NCI-H510A treated with DMSO at 0.1 percent for 48 hours (cell line): ENCODE measurements around the gene MLST8.

Experiments
- DNase-seq: peaks from one replicate; lab custom pipeline; 2025; lab: John Stamatoyannopoulos, UW

Gene MLST8, protein sequence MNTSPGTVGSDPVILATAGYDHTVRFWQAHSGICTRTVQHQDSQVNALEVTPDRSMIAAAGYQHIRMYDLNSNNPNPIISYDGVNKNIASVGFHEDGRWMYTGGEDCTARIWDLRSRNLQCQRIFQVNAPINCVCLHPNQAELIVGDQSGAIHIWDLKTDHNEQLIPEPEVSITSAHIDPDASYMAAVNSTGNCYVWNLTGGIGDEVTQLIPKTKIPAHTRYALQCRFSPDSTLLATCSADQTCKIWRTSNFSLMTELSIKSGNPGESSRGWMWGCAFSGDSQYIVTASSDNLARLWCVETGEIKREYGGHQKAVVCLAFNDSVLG

DNA sequence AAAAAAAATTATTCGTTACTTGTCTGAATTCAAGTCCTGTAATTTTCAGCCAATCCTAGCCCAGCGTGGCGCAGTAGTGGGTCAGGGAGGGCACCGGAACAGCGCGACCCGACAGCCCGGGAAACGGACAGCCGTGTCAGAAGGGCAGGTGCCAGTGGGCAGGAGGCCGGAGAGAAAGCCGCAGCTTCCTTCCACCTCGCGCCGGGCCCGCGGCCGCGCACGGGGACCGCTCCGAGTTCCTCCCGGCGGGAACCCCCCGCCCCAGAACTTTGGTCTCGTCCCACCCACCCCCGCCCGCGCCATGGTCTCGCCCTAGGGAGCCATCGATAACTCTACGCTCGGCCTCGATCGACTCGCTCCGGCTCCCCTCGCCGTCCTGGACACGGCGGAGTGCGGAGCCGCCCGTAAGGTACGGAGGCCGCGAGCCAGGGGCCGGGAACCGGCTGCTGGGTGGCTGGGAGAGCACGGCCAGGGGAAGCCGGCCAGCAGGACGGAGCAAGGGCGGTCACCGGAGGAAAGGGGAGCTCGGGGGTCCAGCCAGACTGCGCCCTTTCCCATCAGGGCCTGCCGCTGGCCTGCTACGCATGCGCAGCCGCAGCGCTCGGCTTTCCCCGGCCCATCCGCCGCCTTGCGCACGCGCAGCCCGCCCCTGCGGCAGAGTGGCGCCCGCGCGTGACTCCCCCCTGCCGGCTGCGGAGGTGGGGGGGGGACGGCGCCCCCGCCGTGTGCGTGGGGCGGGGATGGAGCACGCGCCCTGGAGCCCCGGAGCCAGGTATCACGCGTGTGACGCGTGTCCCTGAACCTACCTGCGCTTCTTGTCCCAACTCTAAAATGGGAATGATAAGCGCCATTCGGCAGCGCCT lies at the start of gene MLST8:
Gene MLST8 (plus strand): TSS at position 351 of the 863 bp plus-strand sequence. CDS start 632 bp downstream, outside the sequence.
- DNase-seq: peak; percentile 64

DNA sequence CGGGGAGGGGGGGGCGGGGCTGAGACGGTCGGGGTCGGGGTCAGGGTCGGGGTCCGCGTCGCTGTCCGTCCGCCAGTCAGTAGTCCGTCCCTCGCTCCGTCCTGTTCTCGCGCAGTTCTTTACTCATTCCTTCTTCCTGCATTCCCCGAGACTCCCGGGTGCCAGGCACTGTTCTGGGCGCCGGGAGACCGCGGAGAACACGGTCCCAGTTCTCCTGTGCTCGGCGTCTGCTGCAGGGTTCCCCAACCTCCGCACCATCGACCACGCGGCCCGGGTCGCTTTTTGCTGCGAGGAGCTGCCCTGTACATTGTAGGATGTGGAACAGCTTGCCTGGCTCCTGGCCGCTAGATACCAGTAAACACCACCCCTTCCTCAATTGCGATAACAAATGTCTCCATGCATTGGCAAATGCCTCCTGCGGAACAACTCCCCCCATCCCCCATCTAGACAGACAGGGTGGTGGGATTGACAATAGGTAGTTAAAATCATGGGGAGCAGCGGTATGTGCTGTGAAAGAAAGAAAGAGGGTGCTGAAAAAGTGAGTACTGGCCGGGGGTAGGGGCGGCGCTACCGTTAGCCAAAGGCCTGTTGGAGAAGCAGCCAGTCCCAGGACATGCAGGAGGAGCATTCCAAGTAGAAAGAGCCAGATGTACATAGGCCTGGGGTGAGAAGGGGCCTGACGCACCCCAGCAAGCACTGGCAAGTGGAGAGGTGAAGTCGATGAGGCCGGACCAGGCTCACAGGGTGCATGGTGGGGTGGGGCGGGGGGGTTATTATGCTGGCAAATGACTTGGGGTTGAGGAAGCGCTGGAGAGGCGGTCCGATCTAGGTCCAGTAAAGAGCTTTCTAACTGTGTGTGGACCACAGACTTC lies 49.0 kb upstream of the MLST8 start:
- no peak for DNase-seq

DNA sequence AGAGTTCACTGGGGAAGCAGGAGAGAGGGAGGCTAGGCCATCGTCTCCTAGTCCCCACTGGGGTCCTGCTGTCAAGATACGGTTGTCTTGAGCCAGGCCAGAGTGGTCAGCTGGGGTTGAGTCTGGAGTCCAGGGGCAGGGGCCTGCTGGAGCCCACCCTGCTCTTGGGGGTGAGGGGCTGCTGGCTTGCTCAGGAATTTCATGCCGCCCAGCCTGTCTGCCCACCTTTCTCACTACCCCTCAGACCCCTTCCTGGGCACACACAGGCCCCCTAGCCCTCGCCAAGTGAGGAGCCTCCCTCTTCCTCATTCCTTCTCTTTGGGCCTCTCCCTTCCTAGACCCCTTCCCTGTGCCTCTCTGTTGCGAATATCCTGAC lies 48.4 kb upstream of the MLST8 start:
- DNase-seq: no peak

DNA sequence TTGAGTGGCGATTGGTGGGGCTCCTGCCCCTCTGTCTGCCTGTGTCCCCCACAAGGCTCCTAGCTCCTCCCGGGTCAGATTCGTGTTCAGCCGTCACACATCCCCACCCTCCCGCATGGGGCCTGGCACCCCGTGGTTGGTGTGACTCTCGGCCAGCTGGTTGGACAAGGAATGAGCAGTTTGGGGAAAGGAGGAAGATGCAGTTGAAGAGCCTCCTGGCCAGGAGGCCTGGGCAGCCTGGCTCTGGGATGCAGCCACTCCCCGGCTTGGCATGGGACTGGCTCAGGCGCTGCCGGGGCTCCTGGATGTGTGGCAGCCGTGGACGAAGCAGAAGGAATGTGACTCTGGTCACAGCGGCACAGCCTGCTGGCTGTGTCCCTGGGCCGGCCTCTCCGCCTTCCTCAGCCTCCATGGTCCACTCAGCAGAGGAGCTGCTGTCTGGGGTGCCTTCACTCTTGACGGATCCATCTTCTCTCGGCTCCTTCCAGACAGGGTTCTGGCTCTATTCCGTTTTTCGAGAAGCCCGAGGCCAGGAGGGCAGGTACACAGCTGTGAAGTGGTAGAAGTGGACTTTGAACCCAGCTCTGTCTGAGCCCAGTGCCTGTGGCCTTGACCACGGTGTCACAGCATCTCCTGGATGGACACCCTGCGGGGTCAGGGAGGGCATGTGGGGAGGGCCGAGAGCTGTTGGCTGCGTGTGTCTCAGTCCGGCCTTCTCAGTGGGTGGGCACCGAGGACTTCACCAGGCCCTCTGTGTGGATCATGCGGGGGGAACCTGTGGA lies 47.6 kb upstream of the MLST8 start:
- no peak for DNase-seq

DNA sequence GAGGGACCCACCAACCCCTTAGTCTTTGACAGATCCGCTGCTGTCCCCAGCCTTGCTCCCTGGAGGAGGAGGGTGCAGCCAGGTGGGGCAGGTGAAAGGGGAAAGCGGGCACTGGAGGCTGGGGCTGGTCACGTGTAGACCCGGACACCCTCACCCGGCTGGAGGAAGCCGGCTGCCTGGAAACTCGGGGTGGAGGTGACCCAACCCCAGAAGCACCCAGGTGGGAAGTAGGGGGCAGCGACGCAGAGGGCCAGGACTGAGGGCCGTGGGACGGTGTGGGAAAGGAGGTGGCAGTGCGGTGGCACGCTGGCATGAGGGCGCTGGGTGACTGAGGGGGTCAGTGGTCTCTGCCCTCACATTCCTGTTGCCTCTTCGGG lies 47.0 kb upstream of the MLST8 start:
- DNase-seq: no peak

DNA sequence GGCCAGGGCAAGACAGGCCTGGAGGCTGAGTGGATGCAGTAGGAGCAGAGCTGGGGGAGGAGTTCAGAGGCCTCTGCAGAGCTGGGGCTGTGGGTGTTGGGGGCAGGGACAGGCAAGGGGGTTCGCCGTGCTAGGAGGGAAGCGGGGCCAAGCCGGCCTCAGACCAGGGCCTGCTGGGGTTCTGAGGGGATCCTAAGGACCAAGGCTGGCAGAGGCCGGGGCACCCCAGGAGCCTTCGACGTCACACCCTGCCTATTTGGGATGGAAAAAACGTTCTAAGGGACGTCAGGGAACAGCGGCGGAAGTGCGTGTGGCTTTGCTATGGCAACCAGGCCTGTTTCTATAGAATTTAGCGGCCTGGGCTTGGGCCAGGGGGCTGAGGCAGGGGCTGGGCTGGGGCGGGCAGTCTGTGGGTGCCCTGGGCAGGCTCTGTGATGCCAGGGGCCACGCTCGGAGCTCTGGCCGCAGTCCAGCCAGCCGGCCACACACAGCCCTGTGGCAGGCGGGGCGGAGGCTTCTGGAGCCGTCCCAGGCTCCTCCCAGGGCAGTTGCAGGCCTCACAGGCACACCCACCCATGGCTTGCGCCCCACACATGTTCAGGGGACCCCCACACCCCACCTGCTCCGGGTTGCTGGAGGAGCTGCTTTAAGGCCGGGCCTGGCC lies 45.9 kb upstream of the MLST8 start:
- DNase-seq: no peak

DNA sequence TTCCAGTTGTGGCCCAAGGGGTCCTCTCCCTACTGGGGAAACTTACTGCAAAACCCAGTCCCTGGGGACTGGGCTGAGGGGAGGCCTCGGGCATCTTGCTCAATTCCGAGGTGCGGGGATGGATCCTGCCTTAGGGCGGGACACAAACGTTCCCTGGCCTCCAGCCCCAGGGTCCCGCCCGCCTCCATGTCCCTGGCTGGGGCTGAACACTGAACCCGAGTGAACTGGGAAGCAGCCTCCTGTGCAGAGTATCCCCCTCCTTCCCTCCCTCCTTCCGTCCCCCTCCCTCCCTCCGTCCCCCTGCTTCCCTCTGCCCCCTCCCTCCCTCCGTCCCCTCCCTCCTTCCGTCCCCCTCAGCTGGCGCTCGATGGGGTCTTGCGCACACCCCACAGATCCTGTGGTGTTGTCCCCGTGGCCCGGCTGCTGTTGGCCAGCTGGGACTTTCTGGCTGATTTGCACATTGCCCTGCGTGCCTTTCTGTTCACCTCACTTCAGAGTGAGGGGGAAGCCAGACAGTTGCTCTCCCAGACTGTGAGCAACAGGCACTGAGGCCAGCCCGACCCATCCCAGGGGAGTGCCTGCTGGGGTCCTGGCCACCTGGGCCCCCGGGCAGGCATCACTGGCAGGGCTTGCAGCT lies 44.2 kb upstream of the MLST8 start:
- no peak for DNase-seq

DNA sequence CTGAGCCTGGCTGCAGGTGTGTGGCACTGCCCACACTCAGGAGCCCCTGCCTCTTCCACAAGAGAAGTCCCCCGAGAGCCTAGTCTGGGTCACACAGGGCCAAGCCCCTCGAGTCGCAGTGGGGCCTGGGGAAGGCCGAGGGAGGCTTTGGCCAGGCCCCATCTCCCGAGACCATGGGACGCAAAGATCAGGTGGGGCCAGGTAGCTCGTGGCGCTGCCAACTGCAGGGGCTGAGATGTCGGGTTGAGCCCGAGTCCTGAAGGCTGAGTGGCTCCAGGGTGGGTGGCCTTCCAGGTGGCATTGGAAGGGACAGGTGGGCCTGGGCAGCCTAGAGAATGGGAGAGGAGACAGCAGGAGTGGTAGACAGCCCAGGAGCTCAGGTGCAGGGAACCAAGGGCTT lies 43.3 kb upstream of the MLST8 start:
- DNase-seq: no peak

DNA sequence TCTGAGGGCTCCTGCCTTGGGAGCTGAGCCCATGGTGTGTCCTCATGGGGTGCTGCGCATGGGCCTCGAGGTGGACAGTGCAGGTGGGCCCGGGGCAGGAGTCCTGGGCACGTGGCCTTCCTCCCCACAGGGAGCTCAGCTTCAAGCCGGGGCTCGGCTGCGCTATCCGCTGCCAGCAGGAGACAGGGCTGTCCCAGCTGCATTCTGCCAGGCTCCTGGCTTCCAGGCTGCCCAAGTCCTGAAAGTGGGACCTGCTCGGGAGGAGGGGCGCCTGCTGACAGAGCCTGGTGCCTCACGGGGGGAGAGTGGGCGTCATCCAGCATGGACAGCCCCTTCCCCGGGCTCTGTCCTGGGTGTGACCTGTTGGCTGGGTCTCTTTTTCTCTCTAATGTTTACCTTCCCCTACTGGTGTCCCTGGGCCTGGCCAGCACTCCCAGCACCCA lies 42.6 kb upstream of the MLST8 start:
- DNase-seq: no peak

DNA sequence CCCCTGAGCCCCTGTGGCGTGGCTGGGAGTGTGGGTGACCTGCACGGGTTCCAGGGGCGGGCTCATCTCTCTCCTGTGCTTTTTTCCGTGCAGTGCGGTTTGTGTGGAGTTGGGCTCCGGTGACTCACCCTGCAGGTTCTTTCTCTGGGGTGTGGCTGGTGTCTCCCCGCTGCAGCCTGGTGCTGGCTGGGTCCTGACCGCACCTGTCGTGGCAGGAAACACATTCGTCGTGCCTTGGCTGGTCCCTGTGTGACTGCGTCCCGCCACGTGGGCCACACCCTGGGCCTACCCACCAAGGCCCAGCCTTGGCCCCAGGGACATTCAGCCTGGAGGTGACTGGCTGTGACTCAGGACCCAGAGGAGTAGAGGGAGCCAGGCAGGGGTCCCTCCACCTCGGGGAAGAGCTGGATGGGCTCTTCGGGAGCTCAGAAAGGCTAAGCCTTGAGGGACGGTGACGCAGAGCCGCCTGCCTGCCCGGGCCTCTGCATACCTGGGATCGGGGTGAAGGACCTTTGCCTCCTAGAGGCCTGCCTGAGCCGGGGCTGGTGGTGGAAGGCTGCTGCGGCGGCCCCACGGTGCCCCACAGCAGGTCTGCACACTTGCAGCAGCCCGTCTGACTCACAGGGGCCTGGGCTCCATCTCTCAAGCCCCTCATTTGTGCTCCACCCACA lies 41.9 kb upstream of the MLST8 start:
- no peak for DNase-seq

DNA sequence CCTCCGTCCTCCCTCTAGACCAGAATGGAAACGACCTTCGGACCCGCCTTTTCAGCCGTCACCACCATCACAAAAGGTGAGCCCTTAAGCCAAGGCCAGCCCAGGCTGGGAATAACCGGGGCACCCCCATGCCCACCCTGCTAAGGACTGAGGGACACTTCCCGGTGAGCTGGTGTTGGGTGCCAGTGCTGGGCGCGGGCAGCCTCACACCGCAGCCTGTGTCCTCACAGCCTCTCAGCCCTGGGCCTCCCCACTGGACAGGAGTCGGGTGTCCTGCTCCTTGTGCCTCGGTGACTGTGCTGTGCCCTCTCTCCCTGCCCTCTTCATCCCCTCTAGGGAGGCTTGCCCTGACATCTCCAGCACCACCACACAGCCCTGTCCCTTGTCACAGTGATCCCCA lies 39.4 kb upstream of the MLST8 start:
- no peak for DNase-seq

DNA sequence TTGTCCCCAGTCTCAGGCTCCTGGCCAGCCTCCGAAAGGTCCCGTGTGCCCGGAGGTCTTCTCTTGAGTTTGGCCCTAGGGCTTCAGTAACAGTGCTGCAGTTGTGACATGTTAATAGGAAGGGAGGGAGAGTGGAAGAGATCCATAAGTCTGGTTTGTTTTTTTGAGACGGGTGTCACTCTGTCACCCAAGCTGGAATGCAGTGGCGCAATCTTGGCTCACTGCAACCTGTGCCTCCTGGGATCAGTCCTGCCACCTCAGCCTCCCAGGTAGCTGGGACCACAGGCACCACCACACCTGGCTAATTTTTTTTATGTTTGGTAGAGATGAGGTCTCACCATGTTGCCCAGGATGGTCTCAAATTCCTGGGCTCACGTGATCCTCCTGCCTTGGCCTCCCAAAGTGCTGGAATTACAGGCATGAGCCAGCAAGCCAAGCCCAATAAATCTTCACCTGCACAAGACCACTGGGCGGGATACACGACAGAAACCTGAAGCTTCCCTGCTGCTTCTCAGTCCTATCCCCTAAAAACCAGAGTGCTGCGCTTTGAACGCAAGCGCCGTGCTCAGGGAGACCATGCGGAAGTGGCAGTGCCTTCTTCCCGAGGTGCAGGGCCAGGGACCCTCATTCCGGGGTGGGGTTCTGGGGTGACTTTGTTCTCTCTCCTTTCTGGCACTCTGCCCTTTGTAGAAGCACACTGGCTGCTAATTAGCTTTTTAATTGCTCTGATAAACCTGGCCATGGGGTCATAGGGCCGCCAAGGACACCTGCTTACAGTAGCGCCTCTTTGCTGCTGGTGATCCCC lies 38.8 kb upstream of the MLST8 start:
- DNase-seq: no peak

DNA sequence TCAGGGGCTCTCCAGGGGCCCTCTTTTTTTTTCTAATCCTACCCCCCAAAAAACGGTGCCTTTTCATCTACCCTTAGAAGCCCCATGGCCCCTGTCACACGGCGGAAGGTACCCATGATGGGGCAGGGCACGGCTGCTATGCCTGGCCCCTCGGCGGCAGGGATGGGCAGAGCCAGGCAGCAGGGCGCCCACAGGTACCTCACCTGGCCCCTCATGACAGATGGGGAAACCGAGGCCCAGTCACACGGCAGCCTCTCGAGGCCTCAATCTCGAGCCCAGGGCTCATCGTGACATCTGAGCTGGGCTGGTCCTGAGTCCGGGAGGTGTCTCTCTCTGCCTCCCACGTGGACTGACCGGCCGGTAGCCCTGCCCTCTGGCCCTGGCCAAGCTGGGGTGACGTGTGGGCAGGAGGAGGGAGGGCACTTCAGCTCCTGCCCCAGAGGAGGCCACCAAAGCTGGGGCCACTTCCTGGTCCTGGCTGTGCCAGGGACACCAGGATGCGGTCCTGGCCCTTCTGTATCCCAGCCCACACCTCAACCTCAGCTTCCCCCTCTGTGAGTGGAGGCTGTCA lies 38.1 kb upstream of the MLST8 start:
- no peak for DNase-seq

DNA sequence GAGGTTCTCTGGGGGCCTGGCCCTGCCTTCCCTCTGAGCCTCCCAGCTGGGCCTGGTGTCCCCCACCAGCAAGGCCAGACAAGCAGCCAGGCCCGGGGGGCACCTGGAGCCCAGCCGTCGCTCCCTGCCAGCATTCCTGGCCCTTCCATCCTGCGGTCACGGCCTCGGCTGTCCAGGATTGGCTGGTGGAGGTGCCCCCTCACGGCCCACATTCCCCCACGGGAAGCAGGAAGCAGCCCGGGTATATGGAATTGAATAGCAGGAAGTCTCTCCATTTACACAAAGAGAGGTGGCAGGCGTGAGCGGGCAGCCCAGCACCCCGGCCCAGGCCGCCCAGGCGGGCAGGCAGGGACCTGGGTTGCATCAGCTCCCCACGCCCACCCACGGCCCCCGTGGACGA lies 35.2 kb upstream of the MLST8 start:
- DNase-seq: no peak

DNA sequence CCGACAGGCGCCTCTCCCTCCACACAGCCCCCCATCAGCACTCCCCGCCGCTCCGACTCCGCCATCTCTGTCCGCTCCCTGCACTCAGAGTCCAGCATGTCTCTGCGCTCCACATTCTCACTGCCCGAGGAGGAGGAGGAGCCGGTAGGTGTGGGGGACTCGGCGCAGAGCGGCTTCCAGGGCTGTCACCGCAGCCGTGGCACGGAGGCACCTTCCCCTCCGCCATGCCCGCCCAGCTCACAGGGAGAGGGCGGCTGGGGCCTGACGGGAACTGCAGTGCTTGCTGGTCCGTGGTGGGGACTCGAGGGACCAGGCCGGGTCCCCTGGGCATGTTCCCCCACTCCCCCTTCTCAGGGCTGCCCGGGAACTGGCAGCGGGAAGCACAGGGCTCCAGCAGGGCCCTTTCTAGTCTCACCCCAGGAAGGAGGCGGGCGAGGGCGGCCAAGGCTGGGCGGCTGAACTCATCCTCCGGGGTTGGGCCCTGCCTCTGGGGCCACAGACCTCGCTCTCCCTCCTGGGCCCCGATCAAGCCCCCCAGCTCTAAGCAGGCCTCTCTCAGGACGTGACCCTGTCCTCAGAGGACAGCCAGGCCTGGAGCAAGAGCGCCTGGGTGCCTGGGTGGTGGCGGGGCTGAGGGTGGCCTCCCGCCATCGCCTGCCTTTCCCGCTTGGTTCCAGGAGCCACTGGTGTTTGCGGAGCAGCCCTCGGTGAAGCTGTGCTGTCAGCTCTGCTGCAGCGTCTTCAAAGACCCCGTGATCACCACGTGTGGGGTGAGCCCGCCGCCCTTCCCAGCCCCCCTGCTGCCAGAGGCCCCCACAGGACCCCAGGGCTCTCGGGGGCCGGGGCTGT lies 34.4 kb upstream of the MLST8 start:
- DNase-seq: no peak

DNA sequence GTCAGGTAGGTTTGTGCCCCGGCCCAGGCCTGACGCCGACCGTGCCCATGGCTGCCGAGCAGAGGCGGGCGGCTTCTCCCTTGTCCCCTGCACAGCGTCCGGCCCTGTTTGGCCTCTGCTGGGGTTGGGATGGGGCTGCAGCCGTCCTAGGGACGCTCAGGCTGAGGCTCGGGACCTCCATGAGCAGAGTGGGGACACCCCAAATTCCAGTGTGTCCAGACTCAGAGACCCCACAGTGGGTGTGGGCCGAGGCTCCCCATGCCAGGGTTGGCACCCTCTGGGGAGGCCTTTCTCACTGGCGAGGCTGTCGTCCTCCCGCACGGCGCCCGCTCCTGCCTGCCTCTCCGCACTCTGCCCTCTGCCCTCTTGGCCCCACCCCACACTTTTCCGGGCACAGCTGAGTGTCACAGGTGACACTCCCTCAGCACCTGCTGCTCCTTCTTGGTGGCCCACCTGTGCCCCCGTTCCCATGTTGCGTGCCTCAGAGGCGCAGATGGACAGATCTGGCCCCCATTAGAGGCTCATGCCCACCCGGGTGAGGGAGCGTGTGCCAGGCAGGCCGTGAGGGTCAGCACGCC lies 33.6 kb upstream of the MLST8 start:
- DNase-seq: no peak

DNA sequence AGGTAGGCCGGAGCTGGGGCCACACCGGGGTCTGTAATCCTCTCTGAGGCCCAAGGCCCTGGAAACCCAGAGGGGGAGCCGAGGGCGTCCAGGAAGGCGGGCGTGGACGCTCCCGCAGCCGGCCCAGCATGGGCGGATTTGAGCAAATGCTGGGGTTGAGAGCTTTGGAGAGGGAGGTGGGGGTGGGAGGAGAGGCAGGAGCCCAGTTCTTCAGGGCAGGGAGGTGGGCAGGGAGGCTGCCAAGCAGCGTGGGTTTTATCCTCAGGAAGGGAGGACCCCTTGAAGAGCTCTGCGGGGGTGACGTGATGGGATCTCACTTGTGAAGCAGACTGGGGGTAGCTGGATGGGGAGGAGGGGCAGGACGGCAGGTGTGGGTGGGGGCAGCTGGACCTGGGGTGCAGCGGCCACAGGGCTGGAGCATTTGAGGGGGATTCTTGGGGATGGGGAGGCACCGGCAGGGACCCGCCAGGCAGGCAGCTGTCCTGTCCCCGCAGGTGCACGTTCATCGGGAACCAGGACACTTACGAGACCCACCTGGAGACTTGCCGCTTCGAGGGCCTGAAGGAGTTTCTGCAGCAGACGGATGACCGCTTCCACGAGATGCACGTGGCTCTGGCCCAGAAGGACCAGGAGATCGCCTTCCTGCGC lies 32.4 kb upstream of the MLST8 start:
- DNase-seq: no peak
